WI38 (cell line): Measurements from ENCODE around the gene BDH1.

Experiments
- H3K4me3 ChIP-seq: 2 replicates; pipeline ENCODE4 v1.5.1; 2011; ENCODE audit warnings: low read depth, mild to moderate bottlenecking, control low read depth, low read length
- TF ChIP-seq, protein P1 (sequence below): IDR thresholded peaks from 2 replicates; pipeline ENCODE4 v1.5.1; 2012; ENCODE audit warnings: low read depth, mild to moderate bottlenecking, control low read depth, low read length

The BDH1 gene

DNA sequence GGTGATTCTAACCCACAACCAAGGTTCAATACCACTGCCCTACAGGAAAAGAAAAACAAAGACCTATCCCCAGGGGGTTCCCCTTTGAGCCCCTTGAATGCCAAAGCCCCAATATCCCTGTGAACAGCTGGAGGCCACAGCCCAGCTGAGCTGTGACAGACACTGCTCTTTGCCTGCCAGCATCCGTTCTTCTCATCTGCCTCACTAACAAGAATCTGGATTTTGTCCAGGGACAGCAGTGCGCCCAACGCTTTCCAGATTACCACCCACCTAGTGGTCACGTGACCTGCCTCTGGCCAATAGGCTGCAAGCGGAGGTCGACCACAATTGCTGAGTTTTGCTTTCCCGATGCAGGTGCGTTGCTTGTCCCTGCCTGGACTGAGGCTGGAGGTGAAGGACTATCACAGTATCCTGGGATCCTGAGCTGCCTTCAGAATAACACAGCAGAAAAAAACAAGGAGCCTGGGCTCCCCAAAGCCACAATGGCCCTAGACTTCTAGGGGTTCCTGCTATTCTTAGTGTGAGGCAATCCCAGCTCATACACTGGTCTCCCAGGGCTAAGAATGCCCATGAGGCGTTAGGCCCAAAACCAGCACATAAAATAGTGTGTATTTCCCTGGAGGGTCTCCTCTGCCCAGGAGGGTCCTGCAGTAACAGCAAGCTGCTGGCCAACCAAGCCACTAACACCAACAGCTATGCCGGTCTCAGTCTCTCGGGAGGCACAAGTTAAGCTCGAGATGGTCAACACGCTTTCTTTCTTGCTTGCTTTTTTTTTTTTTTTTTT lies 13.8 kb downstream of the BDH1 start:
- TF ChIP-seq, protein P1, sequence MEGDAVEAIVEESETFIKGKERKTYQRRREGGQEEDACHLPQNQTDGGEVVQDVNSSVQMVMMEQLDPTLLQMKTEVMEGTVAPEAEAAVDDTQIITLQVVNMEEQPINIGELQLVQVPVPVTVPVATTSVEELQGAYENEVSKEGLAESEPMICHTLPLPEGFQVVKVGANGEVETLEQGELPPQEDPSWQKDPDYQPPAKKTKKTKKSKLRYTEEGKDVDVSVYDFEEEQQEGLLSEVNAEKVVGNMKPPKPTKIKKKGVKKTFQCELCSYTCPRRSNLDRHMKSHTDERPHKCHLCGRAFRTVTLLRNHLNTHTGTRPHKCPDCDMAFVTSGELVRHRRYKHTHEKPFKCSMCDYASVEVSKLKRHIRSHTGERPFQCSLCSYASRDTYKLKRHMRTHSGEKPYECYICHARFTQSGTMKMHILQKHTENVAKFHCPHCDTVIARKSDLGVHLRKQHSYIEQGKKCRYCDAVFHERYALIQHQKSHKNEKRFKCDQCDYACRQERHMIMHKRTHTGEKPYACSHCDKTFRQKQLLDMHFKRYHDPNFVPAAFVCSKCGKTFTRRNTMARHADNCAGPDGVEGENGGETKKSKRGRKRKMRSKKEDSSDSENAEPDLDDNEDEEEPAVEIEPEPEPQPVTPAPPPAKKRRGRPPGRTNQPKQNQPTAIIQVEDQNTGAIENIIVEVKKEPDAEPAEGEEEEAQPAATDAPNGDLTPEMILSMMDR, result no peak

DNA sequence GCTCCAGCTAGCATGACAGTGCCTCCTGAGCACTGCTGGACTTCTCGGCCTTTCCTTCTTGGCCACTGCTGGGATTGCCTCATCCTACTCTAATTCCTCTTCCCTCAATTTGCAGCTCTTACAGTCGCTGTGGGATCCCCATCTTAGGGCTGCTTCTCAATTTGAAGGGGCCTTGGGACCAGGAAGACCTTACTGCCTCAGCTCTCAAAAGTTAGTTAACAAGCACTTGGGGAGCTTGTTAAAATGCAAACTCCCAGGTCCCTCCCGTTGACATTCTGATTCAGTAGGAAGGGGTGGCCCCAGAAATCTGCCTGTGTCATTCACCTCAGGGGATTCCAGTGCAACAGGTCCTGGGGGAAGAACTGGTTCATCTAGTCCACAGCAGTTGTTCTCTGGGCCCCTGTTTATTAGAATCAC lies 14.8 kb downstream of the BDH1 start:
- TF ChIP-seq, protein P1, result no peak
- no peak overlapping the region for H3K4me3 ChIP-seq

More for the DNA sequence above, 13.8 kb downstream of the BDH1 start:
- no peak overlapping the region for H3K4me3 ChIP-seq

DNA sequence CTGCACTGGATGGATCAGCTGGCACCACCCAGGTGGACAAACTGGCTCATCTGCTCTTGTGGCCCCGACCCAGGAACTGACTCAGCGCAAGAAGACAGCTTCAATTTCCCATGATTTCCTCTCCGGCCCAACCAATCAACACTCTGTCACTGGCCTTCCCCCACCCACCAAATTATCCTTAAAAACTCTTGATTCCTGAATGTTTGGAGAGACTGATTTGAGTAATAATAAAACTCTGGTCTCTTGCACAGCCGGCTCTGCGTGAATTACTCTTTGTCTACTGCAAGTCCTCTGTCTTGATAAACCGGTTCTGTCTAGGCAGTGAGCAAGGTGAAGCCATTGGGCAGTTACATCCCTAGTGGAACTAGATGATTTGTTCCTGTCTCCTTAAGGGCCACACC lies 16.1 kb downstream of the BDH1 start:
- no peak overlapping the region for H3K4me3 ChIP-seq
- TF ChIP-seq, protein P1, result no peak

DNA sequence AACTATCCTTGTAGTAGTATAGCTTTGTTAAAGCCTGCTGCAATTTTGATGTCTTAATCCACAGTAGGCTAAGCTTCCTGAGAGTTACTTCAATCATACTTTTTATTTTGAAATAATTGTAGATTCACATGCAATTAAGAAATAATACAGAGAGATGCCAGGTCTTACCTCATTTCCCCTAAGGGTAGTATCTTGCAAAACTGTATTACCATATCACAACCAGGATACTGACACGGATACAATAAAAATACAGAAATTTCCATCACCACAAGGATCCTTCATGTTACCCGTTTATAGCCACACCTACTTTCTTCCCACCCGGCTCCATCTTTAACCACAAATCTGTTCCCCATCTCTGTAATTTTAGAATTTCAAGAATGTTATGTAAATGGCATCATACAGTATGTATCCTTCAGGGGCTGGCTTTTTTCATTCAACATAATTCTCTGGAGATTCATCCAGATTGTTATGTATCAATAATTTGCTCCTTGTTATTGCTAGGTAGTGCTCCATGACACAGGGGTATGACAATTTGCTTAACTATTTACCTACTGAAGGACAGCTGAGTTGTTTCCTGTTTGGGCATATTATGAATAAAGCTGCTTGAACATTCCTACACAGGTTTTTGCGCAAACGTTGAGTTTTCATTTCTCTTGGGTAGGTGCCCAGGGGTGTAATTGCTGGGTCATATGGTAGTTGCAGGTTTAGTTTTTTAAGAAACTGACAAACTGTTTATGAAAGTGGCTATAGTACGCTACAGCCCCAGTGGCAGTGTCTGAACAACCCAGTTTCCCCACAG lies 21.6 kb downstream of the BDH1 start:
- H3K4me3 ChIP-seq, result no peak overlapping the region
- TF ChIP-seq, protein P1, result no peak

DNA sequence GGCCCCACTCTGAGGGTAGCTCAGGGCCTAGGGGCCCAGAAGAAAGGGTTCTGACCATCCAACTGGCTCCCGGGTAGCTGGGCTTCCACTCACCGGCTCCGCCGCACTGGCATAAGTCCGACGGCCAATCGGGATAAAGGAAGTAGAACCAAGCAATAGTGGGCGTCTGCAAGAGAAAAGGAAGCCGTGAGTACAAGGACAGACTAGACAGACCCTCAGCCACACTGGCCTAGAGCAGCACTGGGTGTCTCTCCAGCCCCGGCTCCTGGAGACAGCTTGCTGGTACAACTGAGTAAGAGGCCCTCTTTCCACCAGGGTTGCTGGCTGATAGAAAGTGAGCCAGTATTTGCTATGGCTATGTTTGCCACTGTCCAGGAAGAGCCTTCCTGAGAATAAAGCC lies 22.4 kb downstream of the BDH1 start:
- no peak overlapping the region for H3K4me3 ChIP-seq
- TF ChIP-seq, protein P1, result no peak

DNA sequence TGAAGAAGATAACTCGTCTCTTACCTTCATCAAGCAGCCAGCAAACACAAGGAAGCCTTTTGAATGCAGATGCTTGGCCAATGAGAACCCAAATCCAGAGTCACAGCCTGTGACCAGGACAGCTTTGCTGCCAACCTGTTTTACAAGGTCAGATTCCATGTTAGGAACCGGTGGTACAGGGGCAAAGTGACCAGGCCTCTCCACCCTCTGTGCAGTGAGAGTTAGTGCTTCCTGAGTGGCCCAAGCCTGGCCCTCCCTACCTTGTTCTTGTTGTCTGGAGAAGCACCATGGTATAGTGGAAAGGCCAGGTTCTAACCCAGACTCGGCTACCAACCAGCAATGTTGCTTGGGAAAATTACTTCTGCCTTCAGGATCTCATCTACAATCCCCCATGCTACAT lies 23.4 kb downstream of the BDH1 start:
- no peak overlapping the region for H3K4me3 ChIP-seq
- TF ChIP-seq, protein P1, result no peak

DNA sequence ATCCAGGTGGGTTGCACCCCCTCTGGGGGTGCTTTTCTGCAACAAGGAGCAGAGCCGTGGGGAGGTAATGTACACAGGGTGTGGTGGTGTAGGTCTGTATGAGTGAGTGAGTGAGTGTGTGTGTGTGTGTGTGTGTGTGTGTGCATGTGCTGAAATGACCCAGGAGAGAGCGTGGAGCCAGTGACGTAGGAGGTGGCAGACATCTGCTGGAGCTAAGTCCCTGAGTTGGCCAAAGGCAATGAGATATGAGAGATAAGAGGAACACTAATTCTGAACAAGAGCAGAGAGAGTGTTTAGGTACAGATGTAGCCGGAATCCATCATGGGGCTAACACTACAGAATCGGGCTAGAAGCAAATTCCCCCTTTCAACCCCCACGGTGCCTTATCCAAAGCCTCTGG lies 27.6 kb downstream of the BDH1 start:
- TF ChIP-seq, protein P1, result no peak
- H3K4me3 ChIP-seq, result no peak overlapping the region
